ENCODE results near the gene ANO9. TPM values are rescaled to one million over a fixed set of nuclear protein-coding genes. Genes with fewer than 3 reads are reported as not detected.

The ANO9 gene
- total RNA-seq, 4 donors from 2014 or later = 0.79 to 3.6 (median 3.1) TPM

- ATAC-seq (ENCODE audit: low FRiP score) (no peak), DNase-seq (ENCODE audit: low spot score) (no peak)
- TF ChIP-seq CTCF (IDR thresholded peaks at IDR 0.05) = no peak
Observed at GRCh38 chr11:377883-378500, 63.8 kb downstream of the ANO9 start.

- TF ChIP-seq CTCF (IDR thresholded peaks at IDR 0.05) = no peak
Observed at GRCh38 chr11:377174-377865, 64.5 kb downstream of the ANO9 start.

GRCh38 chr11:376531-377173 lies 65.2 kb downstream of the ANO9 start:
- DNase-seq (ENCODE audit: low spot score) (no peak), ATAC-seq (ENCODE audit: low FRiP score) (no peak)
- TF ChIP-seq CTCF (IDR thresholded peaks at IDR 0.05) = no peak

More at GRCh38 chr11:377174-377865, 64.5 kb downstream of the ANO9 start:
- no peak for ATAC-seq (ENCODE audit: low FRiP score)
- DNase-seq (ENCODE audit: low spot score) = no peak

GRCh38 chr11:375065-376025 lies 66.5 kb downstream of the ANO9 start:
- TF ChIP-seq CTCF (IDR thresholded peaks at IDR 0.05) = no peak
- DNase-seq (ENCODE audit: low spot score) = no peak
- no peak for ATAC-seq (ENCODE audit: low FRiP score)

- TF ChIP-seq CTCF (IDR thresholded peaks at IDR 0.05) = no peak
- DNase-seq (ENCODE audit: low spot score) = no peak
- ATAC-seq (ENCODE audit: low FRiP score) = no peak
Observed at GRCh38 chr11:373716-374551, 67.9 kb downstream of the ANO9 start.
